ENCODE data around the gene NUP210. TPM values are rescaled to one million over a fixed set of nuclear protein-coding genes. Genes with fewer than 3 reads are reported as not detected.

The NUP210 gene
- total and polyA plus RNA-seq, 7 donors: under 0.01 to 26.4 (median 2.1) TPM

GRCh38 chr3:13359916-13360315, 60.2 kb downstream of the NUP210 start:
- Histone ChIP-seq H3K36me3 (peaks cover 0 to 25% (median 2%) of the 10 kb centered on the region in 4 donors), H3K27me3 (no peaks in the 10 kb centered on the region), H3K4me1 (no peaks in the 10 kb centered on the region), H3K4me3 (no peak overlapping the region), H3K9me3 (no peaks in the 10 kb centered on the region), H3K27ac (no peak overlapping the region)
- intact Hi-C loops (cut with DNase I): no loop called here
- no peak for DNase-seq
- WGBS, 2 donors: 93 to 95% methylated on average over 6 of the region's 6 CpGs
- no peak for TF ChIP-seq CTCF (IDR thresholded peaks at IDR 0.05)
- no peak for TF ChIP-seq POLR2AphosphoS5 (IDR thresholded peaks at IDR 0.05)
- no peak for TF ChIP-seq POLR2A (IDR thresholded peaks at IDR 0.05)
- TF ChIP-seq EP300 (IDR thresholded peaks at IDR 0.05): no peak

GRCh38 chr3:13358643-13359042, 61.5 kb downstream of the NUP210 start:
- TF ChIP-seq EP300 (IDR thresholded peaks at IDR 0.05) (no peak), POLR2AphosphoS5 (IDR thresholded peaks at IDR 0.05) (no peak), CTCF (IDR thresholded peaks at IDR 0.05) (no peak), POLR2A (IDR thresholded peaks at IDR 0.05) (no peak)
- Histone ChIP-seq H3K4me3 (no peak overlapping the region), H3K4me1 (no peaks in the 10 kb centered on the region), H3K9me3 (no peaks in the 10 kb centered on the region), H3K36me3 (peaks cover 0 to 25% (median 2%) of the 10 kb centered on the region in 4 donors), H3K27me3 (no peaks in the 10 kb centered on the region), H3K27ac (no peak overlapping the region)
- intact Hi-C loops (cut with DNase I): no loop called here
- no peak for DNase-seq
- 91 to 94% methylated on average over 7 of the region's 7 CpGs for WGBS, 2 donors

- H3K27me3 ChIP-seq: no peaks in the 10 kb centered on the region
- H3K9me3 ChIP-seq: no peaks in the 10 kb centered on the region
- H3K4me3 ChIP-seq: no peak overlapping the region
- H3K36me3 ChIP-seq: peaks cover 0 to 29% (median 2%) of the 10 kb centered on the region in 4 donors
- DNase-seq: no peak
- WGBS, 2 donors: 92 to 95% methylated on average over 18 of the region's 18 CpGs
- H3K27ac ChIP-seq: no peak overlapping the region
- intact Hi-C loops (cut with DNase I): no loop called here
- TF ChIP-seq POLR2A (IDR thresholded peaks at IDR 0.05): no peak
- H3K4me1 ChIP-seq: no peaks in the 10 kb centered on the region
Observed at GRCh38 chr3:13358051-13358450, 62.1 kb downstream of the NUP210 start.

DNA sequence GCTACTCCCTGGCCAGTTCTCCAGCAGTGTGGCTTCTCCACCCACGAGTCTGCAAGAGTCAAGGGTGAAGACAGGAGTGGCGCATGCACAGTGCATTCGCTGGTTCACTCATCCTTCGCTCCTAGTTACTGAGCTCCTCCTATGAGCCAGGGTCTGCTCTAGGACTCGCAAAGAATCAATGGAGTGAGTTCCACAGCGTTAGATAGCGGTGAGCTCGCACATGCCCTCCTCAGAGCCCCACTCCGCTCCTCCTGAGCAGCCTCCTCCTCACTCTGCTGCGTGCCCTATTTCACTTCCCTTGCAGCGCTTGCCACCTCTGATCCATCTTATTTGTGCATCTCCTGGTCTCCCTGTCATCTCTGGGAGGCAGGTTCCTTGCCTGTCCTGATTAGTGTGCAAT, 63.0 kb downstream of the NUP210 start:
- no peak for TF ChIP-seq POLR2AphosphoS5 (IDR thresholded peaks at IDR 0.05)
- TF ChIP-seq CTCF (IDR thresholded peaks at IDR 0.05): no peak
- no peak for TF ChIP-seq POLR2A (IDR thresholded peaks at IDR 0.05)
- H3K9me3 ChIP-seq: no peaks in the 10 kb centered on the region
- peaks cover 0 to 37% (median 2%) of the 10 kb centered on the region in 4 donors for H3K36me3 ChIP-seq

DNA sequence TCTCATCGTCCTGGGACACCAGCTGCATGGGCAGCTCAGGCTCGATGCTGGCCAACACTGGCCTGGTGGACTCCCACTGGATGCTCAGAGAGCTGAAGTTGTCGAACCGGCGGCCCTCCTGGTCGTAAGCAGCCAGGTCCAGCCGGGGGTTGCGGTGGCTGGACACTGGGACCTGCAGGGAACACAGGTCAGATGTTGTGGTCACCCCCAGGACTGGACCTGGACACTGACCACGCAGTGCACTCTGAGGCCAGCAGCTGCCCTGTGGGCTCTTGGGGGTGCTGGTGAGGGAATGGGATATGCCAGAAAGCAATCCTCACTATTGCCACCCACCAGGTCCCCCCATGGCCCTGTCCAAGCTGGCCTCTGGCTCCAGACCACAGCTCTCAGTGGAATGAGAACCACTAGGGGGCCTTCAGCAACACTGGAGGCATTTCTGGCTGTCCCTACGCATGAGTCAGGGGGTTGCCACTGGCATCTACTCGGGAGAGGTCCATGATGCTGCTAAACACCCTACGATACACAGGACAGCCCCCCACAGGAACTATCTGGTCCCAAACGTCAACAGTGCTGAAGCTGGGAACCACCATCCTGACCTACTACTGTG, 66.1 kb downstream of the NUP210 start:
- Histone ChIP-seq H3K4me3 (no peak overlapping the region), H3K27me3 (no peaks in the 10 kb centered on the region), H3K9me3 (no peaks in the 10 kb centered on the region), H3K36me3 (peaks cover 0 to 40% (median 2%) of the 10 kb centered on the region in 4 donors), H3K27ac (no peak overlapping the region), H3K4me1 (no peaks in the 10 kb centered on the region)
- intact Hi-C loops (cut with DNase I): no loop called here
- 89 to 93% methylated on average over 13 of the region's 13 CpGs for WGBS, 2 donors
- DNase-seq: no peak
- TF ChIP-seq EP300 (IDR thresholded peaks at IDR 0.05): no peak
- no peak for TF ChIP-seq CTCF (IDR thresholded peaks at IDR 0.05)
- TF ChIP-seq POLR2A (IDR thresholded peaks at IDR 0.05): no peak
- TF ChIP-seq POLR2AphosphoS5 (IDR thresholded peaks at IDR 0.05): no peak

More for the DNA sequence above, 63.0 kb downstream of the NUP210 start:
- no peak for DNase-seq
- Histone ChIP-seq H3K4me1 (no peaks in the 10 kb centered on the region), H3K4me3 (no peak overlapping the region), H3K27ac (no peak overlapping the region), H3K27me3 (no peaks in the 10 kb centered on the region)
- intact Hi-C loops (cut with DNase I): no loop called here
- WGBS, 2 donors: 93 to 94% methylated on average over 11 of the region's 11 CpGs
